HepG2 (cell line): ENCODE measurements around the gene MYL6. TPM values are rescaled to one million over a fixed set of nuclear protein-coding genes. Genes with fewer than 3 reads are reported as not detected.

ENCODE experiments used
- CENPBD1 ChIP-seq: sonication (generic); formaldehyde crosslinking; IDR thresholded peaks from 2 replicates; pipeline ENCODE4 v1.8.0; 2022; ENCODE audit warnings: missing genetic modification reagents, low read depth, mild to moderate bottlenecking, borderline replicate concordance
- CHD2 ChIP-seq: IDR thresholded peaks from 2 replicates; pipeline ENCODE4 v1.6.1; 2011; ENCODE audit warnings: low read depth, low read length, improper control_type of control experiment
- DDIT3 ChIP-seq: sonication (generic); formaldehyde crosslinking; IDR thresholded peaks from 2 replicates; pipeline ENCODE4 v1.4.0; 2020; ENCODE audit warnings: mild to moderate bottlenecking, missing genetic modification reagents
- GMEB2 ChIP-seq: IDR thresholded peaks from 2 replicates; pipeline ENCODE4 v1.6.1; 2016; ENCODE audit warnings: missing biosample characterization, missing genetic modification reagents, low read depth
- HDAC2 ChIP-seq: sonication (generic); formaldehyde crosslinking; IDR thresholded peaks from 2 replicates; pipeline ENCODE4 v1.4.0; 2020; ENCODE audit warnings: missing genetic modification reagents
- HOXA7 ChIP-seq: sonication (generic); formaldehyde crosslinking; IDR thresholded peaks from 2 replicates; pipeline ENCODE4 v1.8.1; 2022; ENCODE audit warnings: mild to moderate bottlenecking, missing genetic modification reagents, moderate library complexity
- ISX ChIP-seq: sonication (generic); formaldehyde crosslinking; conservative IDR thresholded peaks from 2 replicates; pipeline ENCODE4 v1.5.0; 2020; ENCODE audit warnings: missing genetic modification reagents
- MIXL1 ChIP-seq: IDR thresholded peaks from 2 replicates; pipeline ENCODE4 v1.6.1; 2016
- PAWR ChIP-seq: sonication (generic); formaldehyde crosslinking; IDR thresholded peaks from 2 replicates; pipeline ENCODE4 v1.4.0; 2020; ENCODE audit warnings: missing genetic modification reagents, mild to moderate bottlenecking, borderline replicate concordance
- PAX8 ChIP-seq: sonication (generic); formaldehyde crosslinking; IDR thresholded peaks from 2 replicates; pipeline ENCODE4 v1.8.0; 2022; ENCODE audit warnings: mild to moderate bottlenecking, missing genetic modification reagents, borderline replicate concordance
- PHB2 ChIP-seq: fragments of 450-650 bp; IDR thresholded peaks from 2 replicates; pipeline ENCODE4 v1.6.1; 2018; ENCODE audit not compliant: partially characterized antibody
- POLR2AphosphoS2 ChIP-seq: IDR thresholded peaks from 2 replicates; pipeline ENCODE4 v1.6.1; 2011; ENCODE audit warnings: low read depth, low read length, improper control_type of control experiment
- RAD51 ChIP-seq: fragments of 450-650 bp; IDR thresholded peaks from 2 replicates; pipeline ENCODE4 v1.6.1; 2016; ENCODE audit warnings: borderline replicate concordance
- SRY ChIP-seq: sonication (generic); formaldehyde crosslinking; IDR thresholded peaks from 2 replicates; pipeline ENCODE4 v1.8.0; 2022; ENCODE audit warnings: mild to moderate bottlenecking, missing genetic modification reagents
- TSC22D2 ChIP-seq: sonication (generic); formaldehyde crosslinking; IDR thresholded peaks from 2 replicates; pipeline ENCODE4 v1.5.1; 2020; ENCODE audit warnings: missing genetic modification reagents, mild to moderate bottlenecking, borderline replicate concordance
- ZBTB1 ChIP-seq: sonication (generic); formaldehyde crosslinking; IDR thresholded peaks from 2 replicates; pipeline ENCODE4 v1.4.0; 2020; ENCODE audit warnings: missing genetic modification reagents, borderline replicate concordance
- ZFP1 ChIP-seq: IDR thresholded peaks from 2 replicates; pipeline ENCODE4 v1.6.1; 2016
- ZNF253 ChIP-seq: sonication (generic); formaldehyde crosslinking; IDR thresholded peaks from 2 replicates; pipeline ENCODE4 v1.8.0; 2022; ENCODE audit warnings: mild to moderate bottlenecking, missing genetic modification reagents, borderline replicate concordance
- ZNF503 ChIP-seq: sonication (generic); formaldehyde crosslinking; IDR thresholded peaks from 2 replicates; pipeline ENCODE4 v1.4.0; 2020; ENCODE audit warnings: missing genetic modification reagents
- ZNF550 ChIP-seq: sonication (generic); formaldehyde crosslinking; IDR thresholded peaks from 2 replicates; pipeline ENCODE4 v1.4.0; 2020; ENCODE audit warnings: mild to moderate bottlenecking, missing genetic modification reagents, borderline replicate concordance
- ZNF562 ChIP-seq: sonication (generic); formaldehyde crosslinking; IDR thresholded peaks from 2 replicates; pipeline ENCODE4 v1.8.0; 2022; ENCODE audit warnings: missing genetic modification reagents, borderline replicate concordance
- ZNF781 ChIP-seq: sonication (generic); formaldehyde crosslinking; IDR thresholded peaks from 2 replicates; pipeline ENCODE4 v1.5.1; 2020; ENCODE audit warnings: borderline replicate concordance, mild to moderate bottlenecking, missing genetic modification reagents; ENCODE audit errors: not compliant biosample characterization
- ZNF792 ChIP-seq: IDR thresholded peaks from 2 replicates; pipeline ENCODE4 v1.6.1; 2016
- polyA plus RNA-seq, 8 experiments: library from polyadenylated mRNA; depleted of rRNA in 3 of 8; stranded (reverse) in 7 of 8; unstranded in 1 of 8; fragments of >200 nt; fragmentation: Illumina TruSeq in 4 of 8; extraction: Trizol in 4 of 8; gene quantifications; 2 replicates each; pipeline versions ENCODE4 v1.2.1 to v1.2.3, GENCODE V29; 2011 to 2016; ENCODE audit warnings: low read depth in 4 of 8, missing spikeins in 1 of 8, mixed read lengths in 1 of 8; ENCODE audit not compliant: insufficient read depth in 1 of 8
- total RNA-seq, 5 experiments: library from RNA; depleted of rRNA; stranded (reverse); fragments of >200 nt; fragmentation: Illumina TruSeq; extraction: Trizol; gene quantifications; 2 replicates each; pipeline ENCODE4 v1.2.3, GENCODE V29; 2016; ENCODE audit warnings: low read depth in 1 of 5
- TF ChIP-seq, protein P1 (sequence below): sonication (generic); formaldehyde crosslinking; IDR thresholded peaks from 2 replicates; pipeline ENCODE4 v1.4.0; 2020; ENCODE audit warnings: mild to moderate bottlenecking, missing genetic modification reagents

The MYL6 gene
- total and polyA plus RNA-seq, 2 of the 13 experiments (the other 11 are each of a cell fraction or from before 2014, with no cell fraction given): 1,127 to 1,192 TPM

GRCh38 chr12:56127888-56128669 lies 30.1 kb upstream of the MYL6 start, which contains the start of gene ESYT1 (continued):
- TF ChIP-seq ZBTB1 (CRISPR knock-in tag): no peak
- TF ChIP-seq HDAC2: no peak
- no peak for TF ChIP-seq PAX8 (CRISPR knock-in tag)
- TF ChIP-seq ZNF792 (CRISPR knock-in tag): no peak
- no peak for TF ChIP-seq PHB2
- TF ChIP-seq RAD51: no peak
- no peak for TF ChIP-seq ZFP1 (CRISPR knock-in tag)
- no peak for TF ChIP-seq GMEB2
- no peak for TF ChIP-seq MIXL1 (CRISPR knock-in tag)
- no peak for TF ChIP-seq ZNF253 (CRISPR knock-in tag)
- TF ChIP-seq SRY: peak; percentile 91
- TF ChIP-seq POLR2AphosphoS2: 0 out of 2 replicates have a peak, but pooled peaks have one; percentile 64
- TF ChIP-seq ZNF550: no peak
- TF ChIP-seq PAWR: no peak
- no peak for TF ChIP-seq ZNF503
- peak; percentile 8 for TF ChIP-seq ZNF781 (CRISPR knock-in tag)
- TF ChIP-seq ISX (CRISPR knock-in tag): no peak
- TF ChIP-seq HOXA7 (CRISPR knock-in tag): no peak
- TF ChIP-seq, protein P1, sequence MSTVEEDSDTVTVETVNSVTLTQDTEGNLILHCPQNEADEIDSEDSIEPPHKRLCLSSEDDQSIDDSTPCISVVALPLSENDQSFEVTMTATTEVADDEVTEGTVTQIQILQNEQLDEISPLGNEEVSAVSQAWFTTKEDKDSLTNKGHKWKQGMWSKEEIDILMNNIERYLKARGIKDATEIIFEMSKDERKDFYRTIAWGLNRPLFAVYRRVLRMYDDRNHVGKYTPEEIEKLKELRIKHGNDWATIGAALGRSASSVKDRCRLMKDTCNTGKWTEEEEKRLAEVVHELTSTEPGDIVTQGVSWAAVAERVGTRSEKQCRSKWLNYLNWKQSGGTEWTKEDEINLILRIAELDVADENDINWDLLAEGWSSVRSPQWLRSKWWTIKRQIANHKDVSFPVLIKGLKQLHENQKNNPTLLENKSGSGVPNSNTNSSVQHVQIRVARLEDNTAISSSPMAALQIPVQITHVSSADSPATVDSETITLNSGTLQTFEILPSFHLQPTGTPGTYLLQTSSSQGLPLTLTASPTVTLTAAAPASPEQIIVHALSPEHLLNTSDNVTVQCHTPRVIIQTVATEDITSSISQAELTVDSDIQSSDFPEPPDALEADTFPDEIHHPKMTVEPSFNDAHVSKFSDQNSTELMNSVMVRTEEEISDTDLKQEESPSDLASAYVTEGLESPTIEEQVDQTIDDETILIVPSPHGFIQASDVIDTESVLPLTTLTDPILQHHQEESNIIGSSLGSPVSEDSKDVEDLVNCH (CRISPR knock-in tag): no peak
- TF ChIP-seq CENPBD1 (CRISPR knock-in tag): no peak
- no peak for TF ChIP-seq TSC22D2 (CRISPR knock-in tag)
- TF ChIP-seq DDIT3: no peak
- TF ChIP-seq CHD2: no peak
- TF ChIP-seq ZNF562 (CRISPR knock-in tag): no peak
